HFF-Myc (cell line): ENCODE data around the gene FARP1.

Experiments used
- DNase-seq: peaks from one replicate; pipeline ENCODE4 v3.0.0-alpha.2; 2011; ENCODE audit warnings: low read depth; ENCODE audit errors: extremely low read depth
- H3K4me3 ChIP-seq: replicated peaks from 2 replicates; pipeline ENCODE4 v1.5.1; 2011; ENCODE audit warnings: low read depth, mild to moderate bottlenecking, control low read depth, low read length
- TF ChIP-seq, protein P1 (sequence below): IDR thresholded peaks from 2 replicates; pipeline ENCODE4 v1.5.1; 2012; ENCODE audit warnings: mild to moderate bottlenecking, low read depth, low read length, control low read depth; ENCODE audit errors: missing control alignments

FARP1 gene

DNA sequence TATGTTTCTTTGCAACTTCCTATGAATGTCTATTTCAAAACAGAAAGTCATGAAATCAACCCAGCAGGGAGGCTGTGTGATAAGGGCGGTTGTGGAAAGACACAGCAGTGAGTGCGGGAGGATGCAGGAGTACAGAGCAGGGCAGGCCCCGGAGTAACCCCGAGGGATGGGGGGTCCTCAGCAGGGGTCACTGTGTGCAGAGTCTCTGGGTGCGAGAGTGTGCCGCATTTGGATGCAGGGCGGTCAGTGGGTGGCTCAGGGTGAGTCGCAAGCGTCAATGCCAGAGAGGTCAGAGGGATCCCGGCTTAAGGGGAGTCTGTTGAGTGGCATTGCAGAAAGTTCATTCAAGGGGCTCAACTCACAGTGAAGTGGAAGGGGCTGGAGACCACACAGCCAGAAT, 286.2 kb downstream of the FARP1 start:
- TF ChIP-seq, protein P1, sequence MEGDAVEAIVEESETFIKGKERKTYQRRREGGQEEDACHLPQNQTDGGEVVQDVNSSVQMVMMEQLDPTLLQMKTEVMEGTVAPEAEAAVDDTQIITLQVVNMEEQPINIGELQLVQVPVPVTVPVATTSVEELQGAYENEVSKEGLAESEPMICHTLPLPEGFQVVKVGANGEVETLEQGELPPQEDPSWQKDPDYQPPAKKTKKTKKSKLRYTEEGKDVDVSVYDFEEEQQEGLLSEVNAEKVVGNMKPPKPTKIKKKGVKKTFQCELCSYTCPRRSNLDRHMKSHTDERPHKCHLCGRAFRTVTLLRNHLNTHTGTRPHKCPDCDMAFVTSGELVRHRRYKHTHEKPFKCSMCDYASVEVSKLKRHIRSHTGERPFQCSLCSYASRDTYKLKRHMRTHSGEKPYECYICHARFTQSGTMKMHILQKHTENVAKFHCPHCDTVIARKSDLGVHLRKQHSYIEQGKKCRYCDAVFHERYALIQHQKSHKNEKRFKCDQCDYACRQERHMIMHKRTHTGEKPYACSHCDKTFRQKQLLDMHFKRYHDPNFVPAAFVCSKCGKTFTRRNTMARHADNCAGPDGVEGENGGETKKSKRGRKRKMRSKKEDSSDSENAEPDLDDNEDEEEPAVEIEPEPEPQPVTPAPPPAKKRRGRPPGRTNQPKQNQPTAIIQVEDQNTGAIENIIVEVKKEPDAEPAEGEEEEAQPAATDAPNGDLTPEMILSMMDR: no peak
- no peak overlapping the region for H3K4me3 ChIP-seq
- no peak for DNase-seq

DNA sequence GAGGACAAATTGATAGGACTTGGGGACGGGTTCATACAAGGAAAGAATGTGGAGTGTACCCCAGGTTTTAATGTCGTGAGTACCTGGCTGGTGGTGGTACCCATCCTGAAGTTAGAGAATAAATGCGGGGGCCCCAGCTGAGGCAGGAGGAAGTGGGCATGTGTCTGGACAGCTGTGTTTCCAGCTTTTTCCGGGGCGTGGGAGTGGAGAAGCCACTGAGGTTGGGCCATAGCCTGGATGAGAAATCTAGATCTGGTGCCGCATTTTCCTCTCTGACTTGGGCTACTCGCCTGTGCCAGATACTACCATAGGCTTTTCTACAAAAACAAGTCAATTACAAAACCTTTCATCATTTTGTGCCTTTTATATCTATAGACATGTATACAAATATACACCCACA, 286.6 kb downstream of the FARP1 start:
- TF ChIP-seq, protein P1: no peak
- no peak overlapping the region for H3K4me3 ChIP-seq
- no peak for DNase-seq

DNA sequence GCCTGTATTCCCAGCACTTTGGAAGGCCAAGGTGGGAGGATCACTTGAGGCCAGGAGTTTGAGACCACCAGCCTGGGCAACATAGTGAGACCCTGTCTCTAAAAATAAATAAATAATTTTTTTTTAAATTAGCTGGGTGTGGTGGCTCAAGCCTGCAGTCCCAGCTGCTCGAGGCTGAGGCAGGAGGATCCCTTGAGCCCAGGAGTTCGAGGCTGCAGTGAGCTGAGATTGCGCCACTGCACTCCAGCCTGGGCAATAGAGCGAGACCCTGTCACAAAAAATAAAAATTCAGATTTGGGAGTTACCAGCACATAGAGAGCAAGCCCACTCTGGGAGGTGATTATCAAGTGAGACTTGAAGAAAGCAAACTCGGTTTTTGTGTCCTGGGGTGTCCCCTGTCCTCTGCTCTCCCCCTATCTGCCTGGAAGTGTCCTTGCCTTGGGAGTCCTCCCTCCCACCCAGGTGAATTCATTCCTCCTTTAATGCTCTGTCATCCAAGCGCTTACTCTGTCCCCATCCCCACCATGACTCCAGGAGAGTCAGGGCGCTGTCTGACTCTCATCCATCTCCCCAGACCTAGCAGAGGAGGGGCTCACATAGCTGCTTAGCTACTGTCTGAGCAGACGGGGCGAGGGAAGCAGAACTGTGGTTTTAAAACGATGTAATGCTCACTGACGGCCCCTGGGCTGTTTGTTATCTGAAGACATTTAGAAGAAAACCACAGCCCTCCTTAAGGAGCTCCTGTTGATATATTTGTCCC, 287.3 kb downstream of the FARP1 start:
- H3K4me3 ChIP-seq: no peak overlapping the region
- DNase-seq: no peak
- TF ChIP-seq, protein P1: no peak

DNA sequence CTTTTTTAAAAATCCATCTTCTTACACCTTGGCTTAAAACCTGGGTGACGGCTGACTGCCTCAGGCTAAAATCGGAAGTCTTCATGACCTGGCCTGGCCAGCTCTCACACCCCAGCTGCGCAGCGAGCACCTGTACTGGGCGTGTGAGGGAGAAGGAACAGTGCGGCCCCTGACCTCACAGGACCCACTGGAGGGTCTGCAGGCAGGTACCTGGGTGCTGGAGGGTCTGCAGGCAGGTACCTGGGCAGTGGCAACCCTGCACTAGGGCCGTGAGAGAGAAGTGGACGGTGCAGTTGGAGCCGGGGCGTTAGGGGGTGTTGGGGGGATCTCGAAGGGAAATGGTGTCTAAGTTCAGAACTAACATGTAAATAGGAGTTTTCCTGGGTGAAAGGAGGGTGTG, 289.7 kb downstream of the FARP1 start:
- TF ChIP-seq, protein P1: no peak
- no peak overlapping the region for H3K4me3 ChIP-seq
- DNase-seq: no peak

DNA sequence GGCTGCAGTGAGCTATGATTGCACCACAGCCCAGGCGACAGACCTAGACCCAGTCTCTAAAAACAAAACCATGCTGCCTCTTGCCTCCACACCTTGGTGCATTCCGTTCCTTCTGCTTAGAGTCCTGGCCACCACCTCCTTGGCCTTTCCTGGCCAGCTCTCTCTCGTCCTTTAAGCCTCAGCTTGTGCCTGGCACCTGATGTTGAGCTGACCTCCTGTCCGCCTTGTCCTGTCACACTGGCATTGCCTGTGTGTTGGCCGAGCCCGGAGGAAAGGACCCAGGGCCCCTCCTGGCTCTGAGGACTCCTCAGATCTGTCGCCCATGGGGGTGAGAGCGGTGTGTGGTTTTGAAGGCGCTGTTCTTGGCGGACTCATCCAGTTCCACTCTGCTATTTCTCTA, 290.8 kb downstream of the FARP1 start:
- TF ChIP-seq, protein P1: no peak
- no peak overlapping the region for H3K4me3 ChIP-seq
- DNase-seq: no peak

DNA sequence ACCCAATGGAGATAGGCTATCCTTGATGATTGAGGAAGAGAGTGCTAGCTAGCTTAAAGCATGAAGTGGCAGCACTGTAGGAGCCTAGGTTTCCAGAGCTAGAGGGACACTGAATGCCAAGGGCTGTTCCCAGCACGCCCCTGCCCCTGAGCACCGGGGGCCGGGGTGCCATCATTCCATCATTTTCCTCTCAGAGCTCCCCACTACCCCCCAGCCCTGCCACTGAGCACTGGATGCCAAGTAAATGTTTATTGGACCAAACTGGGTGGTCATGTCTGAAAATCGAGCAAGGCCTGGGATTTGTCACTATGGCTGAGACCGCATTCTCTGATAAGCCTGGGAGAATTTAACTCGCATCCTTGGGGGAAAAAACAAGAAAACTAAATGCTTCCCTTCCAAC, 291.2 kb downstream of the FARP1 start:
- H3K4me3 ChIP-seq: no peak overlapping the region
- TF ChIP-seq, protein P1: no peak
- no peak for DNase-seq

DNA sequence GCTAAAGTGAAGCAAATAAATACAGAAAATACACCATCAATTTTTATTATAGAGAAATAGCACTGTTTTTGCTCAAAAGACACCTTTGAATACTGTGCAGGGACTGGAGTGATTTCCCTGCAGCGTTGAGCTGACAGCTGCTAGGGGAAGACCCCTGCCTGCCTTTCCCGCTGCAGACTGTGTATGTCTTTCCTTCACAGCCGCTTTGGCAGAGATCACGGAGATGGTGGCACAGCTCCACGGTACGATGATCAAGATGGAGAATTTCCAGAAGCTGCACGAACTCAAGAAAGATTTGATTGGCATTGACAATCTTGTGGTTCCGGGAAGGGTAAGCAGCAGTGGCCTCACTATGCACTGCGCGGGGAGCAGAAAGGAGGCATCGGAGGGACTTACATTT, 292.5 kb downstream of the FARP1 start:
- TF ChIP-seq, protein P1: no peak
- no peak overlapping the region for H3K4me3 ChIP-seq
- no peak for DNase-seq
